Ascending aorta (tissue), 2 donors: ENCODE measurements around the gene BRS3. TPM values are rescaled to one million over a fixed set of nuclear protein-coding genes. Genes with fewer than 3 reads are reported as not detected.
"Not testable (repeated sequence)": the region's sequence is repeated elsewhere in the genome, so short reads cannot be mapped to it uniquely, and the experiment has no call there.

ENCODE experiments used
- DNase-seq, 2 donors: peaks; one replicate each; pipeline ENCODE4 v3.0.0-alpha.2; 2019; ENCODE audit warnings: low spot score in 2 of 2
- H3K27ac ChIP-seq, 2 donors: fragments of 200-600 bp; sonication (generic); one replicate each; pipeline ENCODE4 v1.5.1; 2016 to 2017; ENCODE audit warnings: mild to moderate bottlenecking in 1 of 2
- H3K27me3 ChIP-seq: fragments of 200-600 bp; sonication (generic); one replicate; pipeline ENCODE4 v1.5.1; 2017
- H3K36me3 ChIP-seq, 2 donors: fragments of 200-600 bp; sonication (generic); one replicate each; pipeline ENCODE4 v1.5.1; 2016
- H3K4me1 ChIP-seq, 2 donors: fragments of 200-600 bp; sonication (generic); one replicate each; pipeline ENCODE4 v1.5.1; 2016 to 2017; ENCODE audit warnings: mild to moderate bottlenecking in 1 of 2
- H3K4me3 ChIP-seq, 2 donors: fragments of 200-600 bp; sonication (generic); one replicate each; pipeline ENCODE4 v1.5.1; 2016 to 2017; ENCODE audit warnings: mild to moderate bottlenecking in 1 of 2
- H3K9me3 ChIP-seq, 2 donors: fragments of 200-600 bp; sonication (generic); one replicate each; pipeline ENCODE4 v1.5.1; 2016
- intact Hi-C: fragments of 100-400 bp; cut with DNase I; formaldehyde crosslinking; loops from one replicate; pipeline ENCODE4 v1.15.1; 2023
- total RNA-seq: library from RNA; depleted of rRNA; stranded (reverse); fragments of >200 nt; gene quantifications from one replicate; pipeline ENCODE4 v1.1.0, GENCODE V29; 2016
- TF ChIP-seq, protein P1 (sequence below), 3 experiments: fragments of 200-600 bp in 2 of 3; fragments of 450-650 bp in 1 of 3; sonication (generic) in 2 of 3; IDR thresholded peaks; one replicate each; pipeline ENCODE4 v1.5.1; 2016 to 2019; ENCODE audit warnings: antibody characterized with exemption in 3 of 3, mild to moderate bottlenecking in 1 of 3, moderate library complexity in 1 of 3

Gene BRS3
- total RNA-seq, result not detected

DNA sequence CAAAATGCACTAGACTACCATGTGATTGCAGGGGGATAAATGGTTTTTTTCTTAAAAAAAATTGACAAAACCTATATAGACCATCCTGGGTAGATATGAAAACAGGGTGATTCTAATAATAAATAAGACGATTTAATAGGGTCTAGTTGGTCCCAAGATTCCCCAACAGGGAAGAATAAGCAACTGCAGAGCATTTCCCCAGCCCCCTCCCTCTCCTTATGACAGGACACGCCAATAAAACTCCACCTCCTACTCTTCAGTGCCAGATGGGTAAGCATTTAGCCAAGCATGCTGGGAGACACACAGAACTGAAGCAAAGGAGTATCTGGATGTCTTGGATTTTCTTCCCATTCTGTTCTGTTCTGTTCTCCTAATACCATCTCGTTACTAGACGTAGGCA, at the start of gene BRS3:
TSS of gene BRS3 (plus strand) at position 301 of the 400 bp plus-strand sequence. CDS start 168 bp downstream, outside the sequence.
- no peaks in the 10 kb centered on the region for H3K36me3 ChIP-seq
- intact Hi-C loops, result no loop called here
- no peak for DNase-seq
- TF ChIP-seq, protein P1, sequence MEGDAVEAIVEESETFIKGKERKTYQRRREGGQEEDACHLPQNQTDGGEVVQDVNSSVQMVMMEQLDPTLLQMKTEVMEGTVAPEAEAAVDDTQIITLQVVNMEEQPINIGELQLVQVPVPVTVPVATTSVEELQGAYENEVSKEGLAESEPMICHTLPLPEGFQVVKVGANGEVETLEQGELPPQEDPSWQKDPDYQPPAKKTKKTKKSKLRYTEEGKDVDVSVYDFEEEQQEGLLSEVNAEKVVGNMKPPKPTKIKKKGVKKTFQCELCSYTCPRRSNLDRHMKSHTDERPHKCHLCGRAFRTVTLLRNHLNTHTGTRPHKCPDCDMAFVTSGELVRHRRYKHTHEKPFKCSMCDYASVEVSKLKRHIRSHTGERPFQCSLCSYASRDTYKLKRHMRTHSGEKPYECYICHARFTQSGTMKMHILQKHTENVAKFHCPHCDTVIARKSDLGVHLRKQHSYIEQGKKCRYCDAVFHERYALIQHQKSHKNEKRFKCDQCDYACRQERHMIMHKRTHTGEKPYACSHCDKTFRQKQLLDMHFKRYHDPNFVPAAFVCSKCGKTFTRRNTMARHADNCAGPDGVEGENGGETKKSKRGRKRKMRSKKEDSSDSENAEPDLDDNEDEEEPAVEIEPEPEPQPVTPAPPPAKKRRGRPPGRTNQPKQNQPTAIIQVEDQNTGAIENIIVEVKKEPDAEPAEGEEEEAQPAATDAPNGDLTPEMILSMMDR (IDR thresholded peaks at IDR 0.05), result no peak
- H3K27me3 ChIP-seq, result peaks cover 4% of the 10 kb centered on the region
- no peak within 1 kb of the TSS for H3K27ac ChIP-seq
- no peak within 1 kb of the TSS for H3K4me3 ChIP-seq
- H3K9me3 ChIP-seq, result no peaks in the 10 kb centered on the region
- H3K4me1 ChIP-seq, result no peaks in the 10 kb centered on the region

GRCh38 chrX:136438192-136438591, 49.6 kb upstream of the BRS3 start:
- Histone ChIP-seq H3K4me3 (no peak overlapping the region), H3K9me3 (no peaks in the 10 kb centered on the region), H3K36me3 (no peaks in the 10 kb centered on the region), H3K27me3 (no peaks in the 10 kb centered on the region), H3K27ac (no peak overlapping the region), H3K4me1 (no peaks in the 10 kb centered on the region)
- TF ChIP-seq, protein P1 (IDR thresholded peaks at IDR 0.05), result no peak
- intact Hi-C loops, result no loop called here
- DNase-seq, result no peak

DNA sequence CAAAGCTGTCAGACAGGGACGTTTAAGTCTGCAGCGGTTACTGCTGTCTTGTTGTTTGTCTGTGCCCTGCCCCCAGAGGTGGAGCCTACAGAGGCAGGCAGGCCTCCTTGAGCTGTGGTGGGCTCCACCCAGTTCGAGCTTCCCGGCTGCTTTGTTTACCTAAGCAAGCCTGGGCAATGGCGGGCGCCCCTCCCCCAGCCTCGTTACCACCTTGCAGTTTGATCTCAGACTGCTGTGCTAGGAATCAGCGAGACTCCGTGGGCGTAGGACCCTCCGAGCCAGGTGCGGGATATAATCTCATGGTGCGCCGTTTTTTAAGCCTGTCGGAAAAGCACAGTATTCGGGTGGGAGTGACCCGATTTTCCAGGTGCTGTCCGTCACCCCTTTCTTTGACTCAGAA, 42.1 kb upstream of the BRS3 start:
- H3K36me3 ChIP-seq, H3K4me1 ChIP-seq, H3K27ac ChIP-seq, DNase-seq, H3K4me3 ChIP-seq, intact Hi-C loops, H3K27me3 ChIP-seq, H3K9me3 ChIP-seq: not testable (repeated sequence)

DNA sequence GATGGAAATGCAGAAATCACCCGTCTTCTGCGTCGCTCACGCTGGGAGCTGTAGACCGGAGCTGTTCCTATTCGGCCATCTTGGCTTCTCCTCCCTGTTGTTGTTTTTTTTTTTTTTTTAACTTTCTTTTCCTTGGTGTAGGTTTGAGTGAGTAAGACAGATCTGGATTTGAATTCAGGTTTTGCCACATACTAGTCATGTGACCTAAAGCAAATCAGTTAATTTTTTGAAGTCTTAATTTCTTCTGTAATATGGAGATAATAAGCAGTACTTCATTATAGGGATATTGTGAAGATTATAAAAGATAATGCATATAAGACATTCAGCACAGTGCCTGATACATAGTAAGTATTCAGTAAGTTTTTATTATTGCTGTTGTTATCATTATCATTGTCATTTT, 41.5 kb upstream of the BRS3 start:
- intact Hi-C loops, result no loop called here
- H3K27me3 ChIP-seq, result no peaks in the 10 kb centered on the region

DNA sequence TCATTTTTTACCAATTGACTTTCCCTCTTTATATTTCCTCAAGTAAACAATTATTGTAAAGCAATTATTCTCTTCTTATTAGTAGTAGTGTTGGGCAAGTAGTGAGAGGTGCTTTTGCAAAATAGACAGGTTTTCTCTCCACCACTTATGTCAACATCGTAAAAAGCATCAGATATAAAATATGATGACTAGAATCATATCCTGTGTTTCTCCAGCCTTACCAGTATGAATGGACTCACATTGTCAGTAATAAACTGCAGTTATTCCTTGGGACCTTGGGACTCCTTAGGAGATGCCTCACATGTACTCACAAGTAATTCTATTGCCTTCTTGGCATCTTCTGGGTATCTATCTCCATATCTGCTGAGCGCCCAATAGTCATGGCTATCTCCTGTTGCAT, 40.4 kb upstream of the BRS3 start:
- H3K4me3 ChIP-seq, result no peak overlapping the region
- TF ChIP-seq, protein P1 (IDR thresholded peaks at IDR 0.05), result no peak
- no peaks in the 10 kb centered on the region for H3K27me3 ChIP-seq
- H3K27ac ChIP-seq, result no peak overlapping the region
- H3K4me1 ChIP-seq, result no peaks in the 10 kb centered on the region
- DNase-seq, result no peak
- H3K36me3 ChIP-seq, result no peaks in the 10 kb centered on the region
- intact Hi-C loops, result no loop called here
- no peaks in the 10 kb centered on the region for H3K9me3 ChIP-seq

More for the DNA sequence above, 41.5 kb upstream of the BRS3 start:
- TF ChIP-seq, protein P1 (IDR thresholded peaks at IDR 0.05), result no peak
- Histone ChIP-seq H3K36me3 (no peaks in the 10 kb centered on the region), H3K9me3 (no peaks in the 10 kb centered on the region), H3K4me1 (no peaks in the 10 kb centered on the region), H3K27ac (no peak overlapping the region), H3K4me3 (no peak overlapping the region)
- no peak for DNase-seq

GRCh38 chrX:136447968-136448367, 39.8 kb upstream of the BRS3 start:
- Histone ChIP-seq H3K36me3 (no peaks in the 10 kb centered on the region), H3K27me3 (no peaks in the 10 kb centered on the region), H3K4me3 (no peak overlapping the region), H3K9me3 (no peaks in the 10 kb centered on the region), H3K27ac (no peak overlapping the region), H3K4me1 (no peaks in the 10 kb centered on the region)
- intact Hi-C loops, result no loop called here
- DNase-seq, result no peak
- TF ChIP-seq, protein P1 (IDR thresholded peaks at IDR 0.05), result no peak
